A673 (cell line): ENCODE measurements around the gene ADAMTSL1. TPM values are rescaled to one million over a fixed set of nuclear protein-coding genes. Genes with fewer than 3 reads are reported as not detected.

Experiments
- BruUV-seq: library from RNA; stranded (reverse); fragments of 400-500 nt; replicated peaks from 2 replicates; lab custom pipeline; 2021; lab: Mats Ljungman, UMichigan
- CTCF ChIA-PET: fragments of 300-600 bp; sonication (Branson Sonifier 250); formaldehyde crosslinking; loops from one replicate; lab custom pipeline; 2022; ENCODE audit warnings: antibody characterized with exemption; lab: Charles Lee
- POLR2A ChIA-PET: fragments of 300-600 bp; sonication (Branson Sonifier 250); formaldehyde crosslinking; loops from one replicate; lab custom pipeline; 2022; ENCODE audit warnings: antibody characterized with exemption; ENCODE audit not compliant: low non-redundant PET; lab: Charles Lee
- DNase-seq: peaks from one replicate; pipeline ENCODE4 v3.0.0-alpha.2; 2015; ENCODE audit warnings: low spot score
- H3K27ac ChIP-seq: fragments of 200-600 bp; sonication (generic); 2 replicates; pipeline ENCODE4 v1.5.1; 2016; ENCODE audit warnings: mixed run types, low read depth, mild to moderate bottlenecking, mixed read lengths, antibody characterized with exemption, low read length; ENCODE audit not compliant: poor library complexity, severe bottlenecking
- H3K27me3 ChIP-seq: fragments of 200-600 bp; sonication (generic); replicated peaks from 2 replicates; pipeline ENCODE4 v1.6.1; 2017; ENCODE audit warnings: mixed run types, low read depth, mild to moderate bottlenecking, mixed read lengths, antibody characterized with exemption, low read length; ENCODE audit not compliant: insufficient read depth, poor library complexity
- H3K36me3 ChIP-seq: fragments of 200-600 bp; sonication (generic); 2 replicates; pipeline ENCODE4 v1.6.1; 2016; ENCODE audit warnings: mixed run types, mild to moderate bottlenecking, mixed read lengths, antibody characterized with exemption, low read length; ENCODE audit not compliant: insufficient read depth, poor library complexity, severe bottlenecking
- H3K4me1 ChIP-seq: fragments of 200-600 bp; sonication (generic); 2 replicates; pipeline ENCODE4 v1.6.1; 2017; ENCODE audit warnings: mixed run types, mild to moderate bottlenecking, mixed read lengths, antibody characterized with exemption, low read length; ENCODE audit not compliant: insufficient read depth, poor library complexity, severe bottlenecking
- H3K4me3 ChIP-seq: fragments of 200-600 bp; sonication (generic); 2 replicates; pipeline ENCODE4 v1.5.1; 2016; ENCODE audit warnings: low read depth, mixed run types, mild to moderate bottlenecking, mixed read lengths, low read length; ENCODE audit not compliant: poor library complexity, severe bottlenecking
- H3K9me3 ChIP-seq: fragments of 200-600 bp; sonication (generic); 2 replicates; pipeline ENCODE4 v1.6.1; 2016; ENCODE audit warnings: mixed run types, low read depth, mild to moderate bottlenecking, mixed read lengths, antibody characterized with exemption, low read length; ENCODE audit not compliant: poor library complexity, severe bottlenecking
- CTCF ChIP-seq: fragments of 300-800, 200-600 bp; sonication (generic); conservative IDR thresholded peaks from 2 replicates; pipeline ENCODE4 v1.5.1; 2017; ENCODE audit warnings: low read depth, mild to moderate bottlenecking, antibody characterized with exemption, low read length, moderate library complexity, mixed read lengths
- EZH2 ChIP-seq: fragments of 200-600 bp; sonication (generic); IDR thresholded peaks from 2 replicates; pipeline ENCODE4 v1.6.1; 2017; ENCODE audit warnings: borderline replicate concordance, low read depth, mild to moderate bottlenecking, mixed read lengths, antibody characterized with exemption, low read length; ENCODE audit not compliant: poor library complexity, severe bottlenecking
- intact Hi-C: fragments of 100-400 bp; cut with micrococcal nuclease; formaldehyde crosslinking; loops from one replicate; pipeline ENCODE4 v1.10.0; 2022; ENCODE audit not compliant: unreplicated experiment
- total RNA-seq: library from RNA; stranded (reverse); gene quantifications from 2 replicates; pipeline ENCODE4 v1.2.3, GENCODE V29; 2021

Gene ADAMTSL1
- total RNA-seq, 1 experiment from 2014 or later: not detected

- no peak for DNase-seq
- no peaks in the 10 kb centered on the region for H3K36me3 ChIP-seq
- H3K4me3 ChIP-seq: no peak overlapping the region
- H3K9me3 ChIP-seq: no peaks in the 10 kb centered on the region
- H3K27me3 ChIP-seq: no peaks in the 10 kb centered on the region
- TF ChIP-seq CTCF: no peak
- no peak for TF ChIP-seq EZH2
- no peaks in the 10 kb centered on the region for H3K4me1 ChIP-seq
- intact Hi-C loops: no loop called here
- ChIA-PET POLR2A (no interaction called here), CTCF (no interaction called here)
- no TSS peak for BruUV-seq
- no peak overlapping the region for H3K27ac ChIP-seq
Observed at GRCh38 chr9:18665947-18666346, 192.0 kb downstream of the ADAMTSL1 start.

GRCh38 chr9:18666348-18666747 is 192.4 kb downstream of the ADAMTSL1 start:
- no peak overlapping the region for H3K27ac ChIP-seq
- H3K27me3 ChIP-seq: no peaks in the 10 kb centered on the region
- BruUV-seq: no TSS peak
- DNase-seq: no peak
- ChIA-PET CTCF (no interaction called here), POLR2A (no interaction called here)
- TF ChIP-seq CTCF (no peak), EZH2 (no peak)
- H3K36me3 ChIP-seq: no peaks in the 10 kb centered on the region
- intact Hi-C loops: no loop called here
- no peaks in the 10 kb centered on the region for H3K9me3 ChIP-seq
- H3K4me3 ChIP-seq: no peak overlapping the region
- no peaks in the 10 kb centered on the region for H3K4me1 ChIP-seq

GRCh38 chr9:18666986-18667772 is 193.2 kb downstream of the ADAMTSL1 start:
- no peaks in the 10 kb centered on the region for H3K9me3 ChIP-seq
- intact Hi-C loops: no loop called here
- no TSS peak for BruUV-seq
- no peak for DNase-seq
- H3K4me3 ChIP-seq: no peak overlapping the region
- H3K36me3 ChIP-seq: no peaks in the 10 kb centered on the region
- ChIA-PET CTCF (no interaction called here), POLR2A (no interaction called here)
- H3K4me1 ChIP-seq: no peaks in the 10 kb centered on the region
- TF ChIP-seq CTCF: no peak
- H3K27ac ChIP-seq: no peak overlapping the region
- H3K27me3 ChIP-seq: no peaks in the 10 kb centered on the region
